Cerebellar nuclear complex (tissue), 1 donor: ENCODE measurements around the gene PDS5B.

Experiments used
- DNase-seq, 2 experiments: peaks; one replicate each; lab custom pipeline; 2025; lab: John Stamatoyannopoulos, UW

Gene PDS5B

DNA sequence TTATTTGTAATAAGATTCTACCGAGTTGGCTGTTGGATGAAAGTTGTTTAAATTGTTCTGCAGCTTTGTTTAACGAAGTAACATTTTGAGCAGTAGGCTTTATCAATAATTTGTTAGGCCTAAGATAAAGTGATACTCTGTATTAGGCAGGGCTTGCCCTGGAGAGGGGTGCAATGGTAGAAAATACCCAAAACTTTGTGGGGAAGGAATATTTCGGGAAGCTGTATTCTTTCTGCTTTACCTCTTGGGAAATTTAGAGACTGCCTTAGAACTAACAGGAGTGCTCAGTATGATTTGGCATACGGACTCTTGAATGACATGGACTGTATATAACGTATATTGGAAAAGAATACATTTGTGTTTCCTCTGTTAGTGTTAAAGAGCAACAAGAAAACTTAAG lies 2.5 kb downstream of the PDS5B start:
- no peak for DNase-seq

- no peak for DNase-seq
Observed at GRCh38 chr13:32589471-32589870, 3.2 kb downstream of the PDS5B start.

DNA sequence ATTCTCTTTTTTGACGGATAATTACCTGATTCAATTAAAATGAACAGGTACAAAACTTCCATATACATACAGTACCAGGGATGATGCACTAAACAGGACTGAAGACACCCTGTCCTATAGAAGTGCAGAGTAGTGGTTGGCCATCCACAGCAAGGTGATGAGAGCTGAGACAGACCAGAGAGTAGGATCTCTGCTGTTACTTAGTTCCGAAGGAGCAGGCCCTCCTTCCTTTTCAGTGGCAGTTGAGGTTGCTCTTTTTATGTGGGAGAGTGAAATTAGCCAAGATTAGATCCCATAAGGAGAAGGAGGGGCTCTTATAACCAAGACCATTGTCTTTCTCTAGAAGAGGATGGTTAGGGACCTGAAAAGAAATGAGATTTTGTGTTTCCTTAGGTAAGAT lies 4.0 kb downstream of the PDS5B start:
- DNase-seq, result no peak

DNA sequence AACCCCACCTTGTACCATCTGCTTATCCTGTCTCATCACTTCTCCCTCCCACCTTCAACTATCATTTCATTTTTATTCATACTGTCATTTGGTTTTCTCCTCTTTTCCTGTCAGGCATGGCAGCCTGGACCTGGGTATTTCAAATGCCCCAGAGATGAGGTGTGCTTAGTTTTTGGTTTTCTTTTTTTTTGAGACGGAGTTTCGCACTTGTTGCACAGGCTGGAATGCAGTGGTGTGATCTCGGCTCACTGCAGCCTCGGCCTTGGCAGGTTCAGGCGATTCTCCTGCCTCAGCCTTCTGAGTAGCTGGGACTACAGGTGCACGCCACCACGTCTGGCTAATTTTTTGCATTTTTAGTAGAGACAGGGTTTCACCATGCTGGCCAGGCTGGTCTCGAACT lies 5.8 kb downstream of the PDS5B start:
- no peak for DNase-seq

DNA sequence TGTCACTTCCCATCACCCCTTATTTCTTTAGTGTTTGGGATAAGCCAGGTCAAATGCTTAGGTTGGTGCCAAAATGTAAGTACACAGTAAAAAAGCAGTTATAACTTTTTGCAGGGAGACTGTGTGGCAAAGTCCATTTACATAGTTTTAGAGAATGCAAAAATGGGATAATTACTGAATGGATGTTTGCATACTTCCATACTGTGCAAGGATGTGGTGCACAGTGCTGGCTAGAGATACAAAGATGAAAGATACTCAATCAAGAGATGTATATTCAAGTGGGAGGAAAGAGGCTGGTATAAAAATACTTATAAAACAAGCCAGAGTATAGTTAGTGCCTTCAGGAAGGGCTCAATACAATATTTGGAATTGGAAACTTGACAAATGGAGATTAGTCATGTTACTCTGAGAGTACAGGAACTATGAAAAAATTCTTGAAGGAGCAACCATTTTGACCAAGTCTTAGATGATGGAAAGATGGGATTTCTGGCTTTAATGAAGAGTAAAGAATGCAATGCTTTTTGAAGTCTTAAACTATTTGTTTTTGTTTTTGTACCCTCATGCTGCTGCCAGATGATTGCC lies 8.0 kb downstream of the PDS5B start:
- DNase-seq, result no peak

DNA sequence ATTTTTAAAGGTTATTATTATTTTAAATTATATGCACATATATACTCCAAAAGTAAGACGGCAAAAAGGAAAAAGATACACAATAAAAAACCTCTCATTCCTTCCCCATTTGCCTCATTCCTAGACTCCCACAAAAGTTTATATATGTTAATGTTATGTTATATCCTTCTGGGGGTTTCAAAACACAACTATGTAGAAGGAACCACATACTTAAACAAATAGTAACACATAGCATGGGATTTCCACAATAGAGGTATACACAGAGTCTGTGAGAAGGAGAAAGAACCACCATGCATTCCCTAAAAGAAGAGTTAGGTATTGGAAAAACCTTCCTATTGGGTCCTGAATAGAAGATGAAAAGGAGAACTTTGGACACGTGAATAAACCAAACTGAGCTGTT lies 9.1 kb downstream of the PDS5B start:
- no peak for DNase-seq

GRCh38 chr13:32600890-32601289 lies 14.6 kb downstream of the PDS5B start:
- no peak for DNase-seq

DNA sequence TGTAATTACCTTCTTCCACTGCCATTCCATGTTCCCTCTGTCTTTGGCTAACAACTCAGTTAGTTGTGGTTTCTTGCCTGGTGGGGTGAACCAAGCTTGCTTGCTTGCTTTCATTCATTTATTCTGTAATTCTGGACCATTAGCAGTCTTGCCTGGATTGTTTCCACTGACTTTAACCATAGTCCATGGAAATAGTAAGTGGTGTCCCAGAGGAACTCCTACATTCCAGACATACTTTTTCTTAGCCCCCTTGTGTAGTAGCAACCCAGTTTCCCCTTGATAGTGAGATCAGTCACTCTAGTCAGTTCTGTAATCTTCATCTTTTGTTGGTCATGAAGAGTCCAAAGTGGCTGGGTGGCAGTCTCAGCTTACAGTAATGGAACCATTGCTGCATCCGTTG lies 23.2 kb downstream of the PDS5B start:
- no peak for DNase-seq

GRCh38 chr13:32610538-32610937 lies 24.3 kb downstream of the PDS5B start:
- no peak for DNase-seq

DNA sequence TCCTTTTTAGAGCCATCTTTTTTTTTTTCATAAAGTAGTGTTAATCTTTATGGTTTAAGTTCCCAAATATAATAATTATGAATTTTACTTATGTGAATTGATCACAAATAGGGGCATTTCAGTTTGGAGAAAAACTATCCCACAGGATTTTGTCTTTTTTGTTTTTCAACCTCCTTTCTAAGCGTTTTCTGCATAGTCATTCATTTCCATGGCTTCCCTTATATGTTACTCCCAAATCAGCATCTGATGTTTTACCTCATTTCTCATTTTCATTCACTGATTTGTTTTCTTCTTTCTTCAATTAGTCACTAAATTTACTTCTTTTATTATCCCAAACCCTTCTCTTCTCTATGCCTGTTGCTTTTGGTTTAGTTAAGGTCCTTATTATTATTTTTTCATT lies 24.7 kb downstream of the PDS5B start:
- DNase-seq, result no peak

GRCh38 chr13:32616883-32617511 lies 30.7 kb downstream of the PDS5B start:
- DNase-seq, result no peak

- no peak for DNase-seq
Observed at GRCh38 chr13:32622827-32623226, 36.6 kb downstream of the PDS5B start.

DNA sequence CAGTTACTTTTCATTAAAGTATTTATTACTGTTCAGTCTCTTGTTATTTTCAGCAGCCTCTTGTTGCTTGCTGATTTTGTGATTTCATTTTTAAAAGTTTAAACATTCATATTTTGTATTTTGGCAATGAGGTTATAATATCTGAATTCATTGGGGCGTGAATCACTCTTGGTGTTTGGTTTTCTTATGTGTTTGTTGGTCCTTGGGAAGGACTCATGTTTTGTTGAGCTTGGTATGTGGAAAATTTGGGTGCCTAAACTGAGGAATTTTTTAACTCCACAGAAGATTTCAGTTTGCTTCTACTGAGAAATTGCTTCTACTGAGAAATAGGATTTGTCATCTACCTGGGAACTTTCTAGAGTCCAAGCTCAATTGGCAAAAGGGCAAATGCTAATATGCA lies 38.2 kb downstream of the PDS5B start:
- no peak for DNase-seq

- no peak for DNase-seq
Observed at GRCh38 chr13:32627793-32628192, 41.5 kb downstream of the PDS5B start.

DNA sequence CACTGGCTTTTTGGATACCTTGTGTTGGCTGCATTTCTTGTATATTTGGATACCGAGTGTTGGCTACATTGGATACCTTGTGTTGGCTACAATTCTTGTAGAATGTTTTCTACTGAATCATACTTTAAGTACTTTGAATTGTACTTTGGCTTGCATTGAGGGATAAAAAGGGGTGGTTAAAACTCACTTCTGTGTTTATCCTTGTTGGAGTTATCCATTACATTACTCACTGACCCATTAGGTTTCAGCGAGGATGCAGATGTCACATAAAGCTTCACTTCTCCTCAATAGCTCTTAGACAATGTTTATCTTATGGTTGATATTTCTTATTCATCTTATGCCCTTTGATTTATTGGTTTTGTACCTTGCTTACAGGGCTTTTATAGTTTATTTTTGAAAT lies 43.1 kb downstream of the PDS5B start:
- DNase-seq, result no peak

DNA sequence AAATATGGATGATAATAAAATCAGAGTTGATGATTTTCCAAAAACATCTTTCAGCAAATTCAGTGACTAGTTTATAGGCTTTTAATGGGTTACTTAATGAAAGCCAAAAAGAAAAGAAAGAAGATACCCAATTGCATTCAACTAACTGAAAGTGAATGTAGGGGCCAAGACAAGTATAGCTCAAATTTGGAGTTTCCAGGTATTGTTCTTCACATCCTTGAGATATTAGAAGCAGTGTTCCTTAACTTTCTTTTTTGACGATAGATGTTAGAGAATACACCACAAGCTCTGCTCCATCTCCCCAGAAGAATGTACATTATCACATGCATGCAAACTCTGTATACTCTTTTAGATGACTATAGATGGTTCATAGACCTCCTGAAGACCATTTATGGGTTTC lies 43.6 kb downstream of the PDS5B start:
- DNase-seq, result no peak

- DNase-seq, result no peak
Observed at GRCh38 chr13:32632343-32632909, 46.2 kb downstream of the PDS5B start.

- no peak for DNase-seq
Observed at GRCh38 chr13:32636711-32637110, 50.5 kb downstream of the PDS5B start.

DNA sequence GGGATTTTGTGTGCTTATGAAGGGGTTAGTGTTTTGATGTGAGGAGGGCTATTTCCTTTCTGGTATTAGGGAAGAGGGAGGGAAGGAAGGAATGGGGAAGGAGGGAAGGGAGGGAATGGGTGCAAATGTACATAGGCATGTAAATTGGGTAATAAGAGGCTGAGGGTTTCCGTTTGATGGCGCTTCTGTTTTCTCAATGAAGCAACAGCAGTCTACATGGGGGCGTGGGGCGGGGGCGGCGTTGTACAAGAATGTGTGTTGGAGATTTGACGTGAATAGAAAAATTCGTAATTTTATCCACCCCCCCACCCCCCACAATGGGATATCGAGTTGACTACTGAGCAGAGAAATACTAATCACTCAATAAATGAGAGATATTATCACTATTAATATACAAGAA lies 52.5 kb downstream of the PDS5B start:
- DNase-seq, result no peak

GRCh38 chr13:32639502-32640105 lies 53.4 kb downstream of the PDS5B start:
- no peak for DNase-seq

DNA sequence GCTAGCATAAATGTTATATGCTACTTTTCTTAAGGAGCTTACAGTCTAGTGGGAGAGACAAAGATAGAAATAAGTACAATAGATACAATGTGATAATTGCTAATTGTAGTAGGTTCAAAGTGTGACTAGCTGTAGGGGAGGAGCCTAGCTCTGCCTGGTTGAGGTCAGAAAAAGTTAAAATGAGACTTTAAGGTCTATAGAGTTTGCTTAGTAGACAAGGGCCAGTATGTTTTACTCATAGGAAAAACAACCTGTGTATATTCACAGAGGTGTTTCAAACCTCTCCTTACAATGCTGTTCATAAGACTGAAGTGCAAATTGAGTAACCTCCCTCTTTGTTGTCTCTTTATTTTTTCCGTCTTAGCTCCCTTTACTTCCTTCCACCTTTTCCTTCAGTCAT lies 56.1 kb downstream of the PDS5B start:
- DNase-seq, result no peak

GRCh38 chr13:32642858-32643257 lies 56.6 kb downstream of the PDS5B start:
- no peak for DNase-seq

- DNase-seq, result no peak
Observed at GRCh38 chr13:32645854-32646253, 59.6 kb downstream of the PDS5B start.

DNA sequence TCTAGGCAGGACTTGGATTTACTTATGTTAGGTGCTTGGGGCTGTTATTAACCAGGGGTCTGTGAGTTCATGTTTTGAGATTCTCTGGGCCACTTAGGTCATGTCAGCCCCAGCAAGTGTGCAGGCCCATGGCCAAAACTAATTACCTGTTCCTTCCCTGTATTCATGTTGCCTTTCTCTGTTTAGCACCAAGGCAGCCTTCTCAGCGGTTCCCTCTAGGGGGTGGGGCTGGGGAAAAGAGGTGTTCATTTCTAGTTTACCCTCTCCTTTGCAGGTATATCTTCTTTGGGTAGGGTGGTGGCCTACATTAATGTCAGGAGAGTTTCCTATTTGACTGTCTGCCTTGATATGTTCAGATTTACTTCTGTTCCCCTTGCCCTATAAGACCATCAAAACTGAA lies 61.7 kb downstream of the PDS5B start:
- no peak for DNase-seq
